H7 (cell line): ENCODE results near the gene MUC16. TPM values are rescaled to one million over a fixed set of nuclear protein-coding genes. Genes with fewer than 3 reads are reported as not detected.

Source experiments
- total RNA-seq: library from RNA; depleted of rRNA; stranded (reverse); fragments of >200 nt; shearing (Covaris generic); gene quantifications from 2 replicates; pipeline ENCODE4 v1.2.3, GENCODE V29; 2014; rRNA removed

The MUC16 gene
- total RNA-seq, 1 experiment from 2014 or later, result not detected

Other genes starting within 250 kb of the MUC16 start
- gene ZNF558, start 178.1 kb downstream of the MUC16 start, total RNA-seq, result 12.8 and 16.9 TPM in 2 replicates
- gene MBD3L1, start 178.0 kb downstream of the MUC16 start, total RNA-seq, result not detected in 2 replicates
- gene OR1M1, start 76.7 kb upstream of the MUC16 start, total RNA-seq, result not detected in 2 replicates
- gene OR7G2, start 97.1 kb upstream of the MUC16 start, total RNA-seq, result not detected in 2 replicates
- not detected in 2 replicates for gene OR7G1, start 105.4 kb upstream of the MUC16 start, total RNA-seq
- not detected in 2 replicates for gene OR7G3, start 116.5 kb upstream of the MUC16 start, total RNA-seq
- gene ZNF317, start 130.0 kb upstream of the MUC16 start, total RNA-seq, result 19.9 and 26.0 TPM in 2 replicates
- not detected in 2 replicates for gene OR7D2, start 168.6 kb upstream of the MUC16 start, total RNA-seq
- gene OR7D4, start 209.2 kb upstream of the MUC16 start, total RNA-seq, result not detected in 2 replicates
- not detected in 2 replicates for gene OR7E24, start 240.5 kb upstream of the MUC16 start, total RNA-seq